GM18907 (cell line): ENCODE measurements around the gene SLC16A13.
"Not testable (repeated sequence)": the region's sequence is repeated elsewhere in the genome, so short reads cannot be mapped to it uniquely, and the experiment has no call there.

Experiments used
- ATAC-seq: cut with Tn5 transposase; IDR thresholded peaks from one replicate; pipeline ENCODE4 v1.9.1; 2021; ENCODE audit warnings: mild to moderate bottlenecking, moderate library complexity; ENCODE audit not compliant: unreplicated experiment

SLC16A13 gene

DNA sequence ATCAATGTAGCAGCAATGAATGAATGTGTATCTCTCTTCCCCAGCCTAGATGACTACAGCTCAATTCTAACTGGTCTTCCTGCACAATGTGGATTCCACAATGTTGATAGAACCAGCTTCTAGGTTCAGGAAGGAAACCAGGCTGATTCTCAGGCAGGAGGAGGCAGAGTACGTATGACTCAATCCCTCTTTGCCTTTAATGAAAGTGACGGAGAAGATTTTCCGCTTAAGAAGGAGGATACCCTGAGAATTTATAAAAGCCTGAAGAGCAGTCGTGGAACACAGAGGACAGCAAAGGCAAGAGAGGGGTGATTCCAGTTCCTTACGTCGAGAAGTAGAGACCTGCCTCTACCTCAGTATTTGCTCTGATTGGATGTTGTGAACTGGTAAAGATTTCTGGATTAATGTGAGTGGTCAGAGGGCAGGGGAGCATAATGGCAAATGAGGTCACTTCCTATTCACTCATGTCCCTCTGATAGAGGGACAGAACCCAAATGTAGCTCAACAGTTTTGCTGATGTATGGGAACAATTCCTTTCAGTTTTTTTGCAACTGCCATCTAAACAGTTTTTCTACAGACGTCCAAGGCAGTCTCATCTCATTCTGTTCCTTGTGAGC is 23.1 kb downstream of the SLC16A13 start:
- no peak for ATAC-seq

GRCh38 chr17:7060165-7060891 is 24.5 kb downstream of the SLC16A13 start:
- ATAC-seq: no peak

- ATAC-seq: no peak
Measured at GRCh38 chr17:7063518-7064094, 27.8 kb downstream of the SLC16A13 start.

DNA sequence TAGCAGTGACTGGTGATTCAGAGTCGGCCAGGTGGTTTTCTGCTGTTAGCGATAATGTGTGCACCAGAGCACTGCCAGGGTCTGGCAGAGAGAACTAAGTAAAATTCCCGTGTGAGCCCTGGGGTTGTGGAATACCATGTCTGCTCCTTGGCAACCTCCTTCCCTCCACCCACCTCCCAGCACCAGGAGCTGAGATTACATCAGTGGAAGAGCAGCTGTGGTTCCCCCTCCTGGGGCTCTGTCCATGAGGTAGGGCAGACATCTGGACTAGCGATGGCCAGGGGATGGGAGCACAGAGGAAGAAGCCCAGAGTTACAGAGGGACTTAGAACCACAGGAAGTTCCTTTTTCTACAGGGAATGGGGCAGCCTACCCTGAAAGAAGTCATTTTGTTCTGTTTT is 28.4 kb downstream of the SLC16A13 start:
- no peak for ATAC-seq

- ATAC-seq: no peak
Measured at GRCh38 chr17:7067198-7067597, 31.4 kb downstream of the SLC16A13 start.

GRCh38 chr17:7068268-7068667 is 32.5 kb downstream of the SLC16A13 start:
- no peak for ATAC-seq

DNA sequence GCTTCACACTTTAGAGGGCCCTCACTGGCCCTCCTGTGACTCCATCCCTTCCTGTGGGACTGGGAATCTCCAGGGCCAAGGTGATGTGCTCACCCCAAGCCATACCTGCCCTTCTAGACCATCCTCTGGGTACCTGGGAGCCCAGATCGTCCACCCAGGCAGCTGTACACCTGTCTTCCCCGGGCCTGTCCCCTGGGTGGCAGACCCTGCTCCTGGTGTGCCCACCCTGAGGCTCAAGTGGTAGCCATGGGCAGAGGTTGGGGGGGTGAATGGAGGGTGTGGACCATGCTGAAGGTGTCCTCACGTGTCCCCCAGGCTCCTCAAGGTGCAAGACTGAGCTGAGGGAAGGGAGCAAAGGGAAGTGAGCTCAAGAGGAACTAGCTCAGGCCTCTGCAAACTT is 34.9 kb downstream of the SLC16A13 start:
- no peak for ATAC-seq

DNA sequence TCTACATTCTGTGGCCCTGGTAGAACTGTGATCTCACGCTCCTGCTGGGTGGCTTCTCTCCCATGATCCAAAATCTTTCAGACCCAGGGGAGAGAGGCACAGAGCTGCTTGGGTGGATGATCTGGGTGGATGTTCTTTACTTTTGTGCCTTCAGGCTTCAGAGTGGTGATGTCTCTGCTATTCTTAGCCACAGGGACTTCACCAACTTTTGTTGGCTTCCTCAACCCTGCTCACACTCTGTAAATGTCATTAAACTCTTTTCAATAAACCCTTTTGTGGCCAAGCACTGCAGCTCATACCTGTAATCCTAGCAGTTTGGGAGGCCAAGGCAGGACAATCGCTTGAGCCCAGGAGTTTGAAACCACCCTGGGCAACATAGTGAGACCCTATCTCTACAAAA is 36.6 kb downstream of the SLC16A13 start:
- ATAC-seq: no peak

GRCh38 chr17:7074931-7075330 is 39.1 kb downstream of the SLC16A13 start:
- no peak for ATAC-seq

DNA sequence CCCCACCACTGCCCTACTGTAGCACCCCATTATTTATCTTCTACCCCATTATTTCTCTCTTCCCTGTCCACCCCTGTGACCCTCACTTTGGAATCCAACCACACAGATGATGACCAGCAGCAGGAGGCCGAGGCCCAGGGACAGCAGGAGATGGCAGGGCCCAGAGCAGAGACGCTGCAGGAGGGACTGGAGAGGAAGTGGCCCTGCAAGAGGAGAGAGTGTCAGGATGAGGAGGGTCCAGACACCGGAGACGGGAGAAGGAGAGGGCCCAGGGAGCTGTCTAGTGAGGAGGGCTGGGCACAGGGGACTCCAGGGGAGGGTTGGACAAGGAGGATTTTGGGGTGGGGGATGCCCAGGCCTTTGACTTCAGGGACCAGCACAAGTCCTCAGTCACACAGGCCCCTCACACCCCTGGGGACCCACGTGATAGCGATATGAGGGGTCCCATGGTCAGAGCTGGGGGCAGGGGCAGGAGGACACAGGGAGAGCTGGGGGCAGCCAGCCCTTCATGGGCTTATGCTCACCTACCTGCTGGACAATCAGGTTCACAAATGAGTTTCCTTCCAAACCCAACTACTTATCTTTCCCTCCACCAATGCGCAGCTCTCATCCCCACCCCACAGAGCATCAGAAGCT is 42.2 kb downstream of the SLC16A13 start:
- no peak for ATAC-seq

DNA sequence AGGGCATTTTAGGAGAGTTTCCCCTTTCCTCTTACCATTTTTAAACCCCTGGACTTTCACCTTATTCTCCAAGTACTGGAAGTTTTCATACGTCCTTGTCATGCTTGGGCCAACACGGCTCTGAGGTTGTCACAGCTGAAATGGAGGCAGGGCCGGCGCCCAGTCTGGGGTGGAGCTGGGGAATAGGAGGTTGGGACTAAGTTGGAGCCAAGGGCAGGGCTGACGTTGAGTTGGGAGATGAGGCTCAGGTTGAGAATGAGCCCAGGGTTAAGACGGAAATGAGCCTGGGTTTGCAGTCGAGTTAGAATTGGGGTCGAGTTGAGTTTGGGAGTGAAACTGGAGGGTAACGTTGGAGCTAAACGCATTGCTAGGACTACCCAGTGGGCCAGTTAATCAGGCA is 42.9 kb downstream of the SLC16A13 start:
- ATAC-seq: no peak

DNA sequence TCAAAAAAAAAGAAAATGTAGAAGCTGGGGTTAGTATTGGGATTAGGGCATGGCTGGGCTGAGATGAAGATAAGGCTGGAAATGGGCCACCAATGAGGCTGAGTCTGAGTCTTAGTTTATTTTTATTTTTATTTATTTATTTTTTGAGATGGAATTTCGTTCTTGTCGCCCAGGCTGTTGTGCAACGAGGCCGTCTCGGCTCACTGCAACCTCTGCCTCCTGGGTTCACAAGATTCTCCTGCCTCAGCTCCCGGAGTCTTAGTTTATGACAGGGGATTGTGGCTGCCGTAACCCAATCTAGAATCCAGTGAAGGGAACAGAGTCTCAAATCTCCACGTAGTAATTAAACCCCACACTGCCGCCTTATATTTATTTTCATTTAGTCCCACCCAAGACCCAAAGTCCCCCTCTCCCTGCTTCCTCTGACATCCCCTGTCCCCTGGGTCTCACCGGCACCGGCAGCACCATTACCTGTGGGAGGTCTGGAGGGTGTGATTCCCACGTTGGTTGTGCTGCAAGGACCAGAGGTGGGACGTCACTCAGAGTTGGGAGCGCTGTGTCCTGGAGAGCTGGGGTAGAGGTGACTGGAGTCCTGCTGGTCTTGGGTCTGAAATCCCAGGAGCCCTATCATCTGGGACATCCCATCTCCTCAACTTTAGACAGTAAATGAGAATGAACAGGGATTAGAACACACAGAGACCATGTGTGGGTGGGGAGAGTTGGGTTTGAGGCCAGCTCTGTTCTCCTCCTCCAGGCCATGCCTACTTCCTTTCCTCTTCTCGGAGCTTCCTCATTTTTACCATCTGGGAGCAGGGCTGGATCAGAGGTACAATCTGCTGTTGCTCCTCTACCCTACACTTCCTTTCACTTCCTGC is 44.0 kb downstream of the SLC16A13 start, which contains the start of gene CLEC10A:
TSS of gene CLEC10A (minus strand) at position 671 of the 875 bp plus-strand sequence. CDS start 1,439 bp downstream, outside the sequence.
- ATAC-seq: no peak

- ATAC-seq: no peak
Measured at GRCh38 chr17:7080456-7081041, 44.7 kb downstream of the SLC16A13 start.

DNA sequence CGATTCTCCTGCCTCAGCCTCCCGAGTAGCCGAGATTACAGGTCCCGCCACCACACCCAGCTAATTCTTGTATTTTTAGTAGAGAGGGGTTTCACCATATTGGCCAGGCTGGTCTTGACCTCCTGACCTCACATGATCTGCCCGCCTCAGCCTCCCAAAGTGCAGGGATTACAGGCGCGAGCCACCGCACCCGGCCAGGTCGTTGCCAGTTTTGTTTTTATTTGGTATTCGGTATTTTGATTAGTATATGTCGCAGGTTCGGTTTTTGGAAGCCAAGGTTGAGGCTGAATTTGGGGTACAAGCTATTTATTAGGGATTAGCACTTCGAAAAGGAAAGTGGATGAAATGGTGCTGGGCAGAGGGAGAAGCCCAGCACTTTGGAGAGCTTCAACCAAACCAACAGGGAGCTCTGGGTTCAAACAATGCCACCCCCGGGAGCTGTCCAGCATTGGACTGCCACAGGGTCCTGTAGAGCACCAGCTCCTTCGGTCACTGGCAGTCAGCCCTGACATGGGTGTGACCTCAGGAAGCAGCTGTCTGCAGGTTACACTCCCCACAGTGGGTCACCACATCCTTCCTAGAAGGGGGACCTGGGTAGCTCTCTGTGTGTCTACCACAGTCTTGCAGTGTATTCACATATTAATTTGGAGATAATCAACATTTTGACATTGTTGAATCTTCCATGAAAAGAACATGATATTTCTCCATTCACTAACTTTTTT is 45.7 kb downstream of the SLC16A13 start:
- ATAC-seq: no peak

GRCh38 chr17:7083592-7083991 is 47.8 kb downstream of the SLC16A13 start:
- ATAC-seq: no peak

DNA sequence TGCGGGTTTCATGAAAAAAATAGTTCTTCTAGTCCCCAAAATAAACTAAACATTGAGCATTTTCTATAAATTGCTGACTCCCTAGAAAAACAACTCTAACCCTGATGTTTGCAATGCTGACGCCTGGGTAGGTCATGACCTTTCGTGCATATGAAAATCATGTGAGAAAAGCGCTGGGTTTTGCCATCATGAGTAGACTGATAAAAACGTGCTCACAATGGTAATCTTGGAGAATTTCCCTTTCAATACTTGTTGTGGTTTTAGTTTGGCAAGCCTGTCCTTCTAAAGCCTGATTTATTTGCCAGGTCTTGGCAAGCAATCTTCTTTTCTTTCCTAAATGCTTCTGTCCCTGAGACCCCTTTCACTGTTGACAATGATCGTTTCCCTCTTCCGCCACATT is 48.3 kb downstream of the SLC16A13 start:
- ATAC-seq: no peak

DNA sequence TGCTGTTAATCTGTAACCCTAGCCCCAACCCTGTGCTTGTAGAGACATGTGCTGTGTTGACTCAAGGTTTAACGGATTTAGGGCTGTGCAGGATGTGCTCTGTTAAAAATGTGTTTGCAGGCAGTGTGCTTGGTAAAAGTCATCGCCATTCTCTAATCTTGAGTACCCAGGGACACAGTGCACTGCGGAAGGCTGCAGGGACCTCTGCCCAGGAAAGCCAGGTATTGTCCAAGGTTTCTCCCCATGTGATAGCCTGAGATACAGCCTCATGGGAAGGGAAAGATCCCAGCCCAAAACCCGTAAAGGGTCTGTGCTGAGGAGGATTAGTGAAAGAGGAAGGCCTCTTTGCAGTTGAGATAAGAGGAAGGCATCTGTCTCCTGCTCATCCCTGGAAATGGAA is 52.6 kb downstream of the SLC16A13 start:
- ATAC-seq: not testable (repeated sequence)

- not testable (repeated sequence) for ATAC-seq
Measured at GRCh38 chr17:7089570-7089969, 53.8 kb downstream of the SLC16A13 start.
